Heart left ventricle (tissue), 13 donors: ENCODE measurements around the gene NXN.

Experiments used
- CTCF ChIP-seq, 12 donors: fragments of 200-600 bp; sonication (generic) in 4 of 12; IDR thresholded peaks; one replicate each; pipeline versions ENCODE4 v1.5.0 to v1.8.0; 2018 to 2022; ENCODE audit warnings: antibody characterized with exemption in 12 of 12, mild to moderate bottlenecking in 5 of 12
- POLR2A ChIP-seq, 2 donors: fragments of 450-650 bp; IDR thresholded peaks; one replicate each; pipeline ENCODE4 v1.6.1; 2017; ENCODE audit warnings: antibody characterized with exemption in 2 of 2, mild to moderate bottlenecking in 2 of 2, moderate library complexity in 2 of 2
- donor health status: ischemic (EF 13 %, LVEDD 7.1; RV severe dilation, severe dysfunction).
- donor health status: DM: no; HTN: yes; CAD: no.
- donor health status: DM: no; HTN: no; CAD: no.
- donor health status: ischemic (EF 25% LVEDD 6.9; RV normal size, moderate dysfunction).
- donor health status: ischemic (EF 25% LVEDD 5.7; RV mildly dilated, moderate dysfunction).
- donor health status: ischemic (EF 35%, LVEDD 5.7; RV mildly dilated, moderate dysfunction).
- donor health status: nonischemic (EF 11% LVEDD 7.7; RV severe dilation, severe dysfunction).
- donor health status: DM: yes; HTN: yes; CAD: no.
- donor health status: PGD.
- donor health status: ischemic (EF 29% LVEDD 5.4; RV normal size, mild dysfunction).
- donor health status: nonischemic (EF 23%, LVEDD 6.1; RV moderate dilation, normal function).

GRCh38 chr17:983921-984320 is 4.3 kb upstream of the NXN start:
- no peak for TF ChIP-seq CTCF (IDR thresholded peaks at IDR 0.05)
- TF ChIP-seq POLR2A (IDR thresholded peaks at IDR 0.05), result no peak
